ENCODE measurements around the gene FHAD1.
"Not testable (repeated sequence)": the region's sequence is repeated elsewhere in the genome, so short reads cannot be mapped to it uniquely, and the experiment has no call there.

The FHAD1 gene

DNA sequence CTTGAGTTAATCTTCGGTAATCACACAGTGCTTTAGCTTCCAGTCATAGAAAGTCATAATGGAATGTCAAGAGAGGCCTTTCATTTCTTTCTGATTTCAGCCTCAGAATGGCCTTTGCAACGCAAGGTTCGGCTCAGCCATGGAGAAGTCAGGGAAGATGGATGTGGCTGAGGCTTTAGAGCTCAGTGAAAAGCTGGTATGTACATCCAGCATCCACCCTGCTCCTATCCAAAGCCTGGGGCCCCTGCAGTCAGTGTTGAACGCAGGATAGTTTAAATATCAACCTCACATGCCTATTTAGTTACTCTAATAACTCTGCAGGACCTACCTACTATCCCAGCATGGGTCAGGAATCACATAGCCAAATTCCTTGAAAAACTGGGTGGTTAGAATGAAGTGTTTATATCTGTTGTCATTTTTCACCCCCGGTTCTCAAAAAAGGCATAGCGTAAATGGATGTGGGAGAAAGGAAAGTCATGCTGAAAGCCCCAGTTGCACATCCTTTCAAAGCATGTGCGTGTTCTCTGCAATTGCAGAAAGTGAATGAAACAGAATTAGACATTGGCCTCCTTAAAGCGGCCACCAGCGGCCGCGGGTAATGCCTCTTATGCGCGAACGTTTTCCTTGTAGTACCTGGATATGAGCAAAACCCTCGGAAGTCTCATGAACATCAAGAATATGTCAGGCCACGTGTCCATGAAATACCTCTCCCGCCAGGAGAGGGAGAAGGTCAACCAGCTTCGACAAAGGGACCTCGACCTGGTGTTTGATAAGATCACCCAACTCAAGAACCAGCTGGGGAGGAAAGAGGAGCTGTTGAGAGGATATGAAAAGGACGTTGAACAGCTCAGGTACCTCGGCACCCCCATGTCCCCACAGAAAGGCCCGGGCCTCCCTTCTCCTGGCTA lies 133.8 kb downstream of the FHAD1 start:
- no peak for DNase-seq

DNA sequence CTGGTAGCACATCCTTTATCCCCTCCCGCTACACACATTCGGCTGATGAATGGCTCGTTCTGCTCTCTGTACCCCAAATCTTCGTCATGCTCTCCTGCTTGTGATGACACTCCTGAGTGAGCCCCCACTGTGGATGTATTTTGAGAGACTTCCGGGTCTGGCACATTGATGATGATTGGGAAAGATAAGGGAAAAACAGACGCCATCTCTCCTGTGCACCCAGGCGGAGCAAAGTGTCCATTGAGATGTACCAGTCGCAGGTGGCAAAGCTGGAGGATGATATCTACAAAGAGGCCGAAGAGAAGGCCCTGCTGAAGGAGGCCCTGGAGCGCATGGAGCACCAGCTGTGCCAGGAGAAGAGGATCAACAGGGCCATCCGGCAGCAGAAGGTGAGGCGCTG lies 134.8 kb downstream of the FHAD1 start:
- no peak for DNase-seq

DNA sequence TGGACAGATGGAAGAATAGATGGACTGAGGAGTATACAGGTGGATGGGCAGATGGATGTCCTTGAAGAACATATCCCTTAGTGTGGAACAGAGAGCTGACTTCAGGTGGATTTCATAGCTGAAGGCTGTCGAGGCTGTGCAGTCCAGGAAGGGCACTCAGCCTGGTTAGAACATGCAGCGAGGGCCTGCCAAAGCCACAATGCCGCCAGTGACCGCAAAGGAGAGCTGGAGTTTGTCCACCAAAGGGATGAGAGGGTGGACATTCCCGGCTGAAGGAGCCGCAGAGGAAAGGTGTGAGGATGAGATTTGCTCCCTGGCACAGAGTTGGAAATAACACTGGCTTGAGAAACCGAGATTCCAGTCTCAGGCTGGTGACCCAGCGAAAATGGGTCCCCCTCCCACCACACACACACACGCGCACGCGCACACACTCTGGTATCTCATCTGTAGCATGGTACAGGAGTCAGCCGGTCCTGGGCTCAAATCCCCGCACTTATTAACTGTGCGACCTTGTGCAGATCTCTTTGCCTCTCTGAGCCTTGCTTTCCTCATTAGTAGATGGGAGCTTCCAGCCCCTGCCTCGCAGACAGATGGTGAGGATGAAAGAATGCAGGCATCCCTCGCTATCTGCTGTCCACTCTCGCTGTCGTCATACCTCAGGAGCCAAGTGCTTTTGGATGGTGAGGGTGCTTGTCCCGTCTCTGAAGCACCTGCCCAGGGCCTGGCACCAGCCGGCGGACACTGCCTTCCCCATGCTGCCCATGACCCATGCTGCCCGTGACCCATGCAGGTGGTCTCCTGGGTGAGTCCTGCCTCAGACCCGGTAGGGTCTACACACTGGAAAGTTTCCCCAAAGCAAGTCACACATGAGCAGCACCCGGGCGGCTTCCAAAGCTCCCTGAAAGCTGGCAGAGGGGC lies 135.8 kb downstream of the FHAD1 start:
- no peak for DNase-seq

DNA sequence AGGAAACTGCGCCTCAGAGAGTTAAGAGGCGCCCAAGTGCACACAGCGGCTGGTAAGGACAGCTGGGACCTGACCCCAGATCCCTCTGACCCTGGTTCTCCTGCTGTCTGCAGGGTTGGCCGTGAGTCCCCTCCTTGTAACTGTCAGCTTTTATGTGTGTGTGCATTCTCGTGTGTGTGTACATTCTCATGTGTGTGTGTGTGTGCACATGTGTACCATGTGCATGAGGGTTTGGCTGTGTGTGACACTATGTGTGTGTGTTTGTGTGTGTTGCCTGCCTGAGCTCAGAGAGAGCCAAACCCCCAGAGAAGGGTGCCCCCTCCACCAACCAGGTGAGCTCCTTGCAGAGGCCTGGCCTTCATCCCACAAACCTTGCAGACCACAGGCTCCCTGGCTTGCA lies 136.8 kb downstream of the FHAD1 start:
- no peak for DNase-seq

DNA sequence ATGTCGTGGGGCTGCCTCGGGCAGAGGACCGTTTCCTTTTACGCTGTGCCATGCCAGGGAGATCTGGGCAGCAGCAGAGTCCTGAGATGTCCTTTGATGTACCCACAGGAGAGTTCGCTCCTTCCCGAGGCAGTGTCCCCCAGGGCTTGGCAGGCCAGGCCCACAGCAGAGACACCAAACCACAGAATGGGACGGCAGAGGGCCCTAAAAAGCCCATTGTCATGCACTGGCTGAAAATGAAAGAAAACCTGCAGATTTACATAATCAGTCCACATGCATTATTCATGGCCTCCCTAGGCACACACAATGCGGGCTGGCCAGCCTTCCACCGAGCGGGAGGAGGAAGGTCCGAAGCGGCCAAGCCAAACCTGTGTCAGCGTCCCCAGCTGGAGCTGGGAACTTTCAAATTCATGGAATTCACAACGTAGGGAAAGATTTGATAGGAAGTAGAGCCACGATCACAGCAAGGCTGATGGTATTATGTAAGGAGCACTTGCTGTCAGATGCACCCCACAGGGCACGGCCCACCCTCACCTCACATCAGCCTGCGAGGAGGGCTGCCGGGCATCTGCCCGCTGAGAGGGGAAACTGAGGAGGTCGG lies 137.4 kb downstream of the FHAD1 start:
- no peak for DNase-seq

DNA sequence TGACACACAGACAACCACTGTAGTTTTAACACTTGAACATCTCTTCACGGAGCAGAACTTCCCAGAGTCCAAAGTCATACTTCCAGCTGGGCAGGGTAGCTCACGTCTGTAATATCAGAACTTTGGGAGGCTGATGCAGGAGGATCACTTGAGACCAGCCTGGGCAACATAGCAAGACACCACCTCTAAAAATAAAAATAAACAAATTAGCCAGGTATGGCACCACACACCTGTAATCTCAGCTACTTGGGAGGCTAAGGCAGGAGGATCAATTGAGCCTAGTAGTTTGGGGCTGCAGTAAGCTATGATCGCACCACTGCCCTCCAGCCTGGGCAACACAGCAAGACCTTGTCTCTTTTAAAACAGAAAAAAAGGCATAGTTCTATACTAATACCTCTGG lies 138.4 kb downstream of the FHAD1 start:
- DNase-seq: no peak

DNA sequence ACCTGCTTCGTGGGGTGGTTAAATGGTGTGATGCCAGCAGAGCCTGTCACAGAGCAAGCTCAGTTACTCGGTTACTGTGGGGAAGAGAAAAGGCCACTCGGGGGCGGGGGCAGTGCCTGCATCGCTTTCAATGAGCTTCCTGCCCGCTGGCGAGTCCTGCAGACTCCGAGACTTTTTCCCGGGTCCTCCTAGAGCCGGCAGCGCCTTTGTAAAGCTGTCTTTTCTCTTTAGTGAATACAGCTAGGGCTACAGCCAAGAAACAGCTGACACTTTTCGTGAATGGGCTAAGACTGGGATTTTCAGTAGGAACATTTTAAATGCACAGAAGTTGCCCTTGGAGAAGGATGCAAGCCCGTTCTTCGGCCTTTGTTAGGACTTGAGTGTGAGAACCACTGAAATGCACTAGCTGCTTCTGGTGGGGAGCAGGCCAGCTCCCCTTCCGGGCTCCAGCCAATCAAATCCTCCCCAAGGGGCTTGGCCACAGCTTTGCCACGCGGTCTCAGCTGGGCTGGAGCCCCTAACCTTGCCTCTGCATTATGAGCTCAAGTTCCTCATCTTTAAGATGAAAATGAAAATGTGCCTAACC lies 139.2 kb downstream of the FHAD1 start:
- peak; percentile 9 for DNase-seq

DNA sequence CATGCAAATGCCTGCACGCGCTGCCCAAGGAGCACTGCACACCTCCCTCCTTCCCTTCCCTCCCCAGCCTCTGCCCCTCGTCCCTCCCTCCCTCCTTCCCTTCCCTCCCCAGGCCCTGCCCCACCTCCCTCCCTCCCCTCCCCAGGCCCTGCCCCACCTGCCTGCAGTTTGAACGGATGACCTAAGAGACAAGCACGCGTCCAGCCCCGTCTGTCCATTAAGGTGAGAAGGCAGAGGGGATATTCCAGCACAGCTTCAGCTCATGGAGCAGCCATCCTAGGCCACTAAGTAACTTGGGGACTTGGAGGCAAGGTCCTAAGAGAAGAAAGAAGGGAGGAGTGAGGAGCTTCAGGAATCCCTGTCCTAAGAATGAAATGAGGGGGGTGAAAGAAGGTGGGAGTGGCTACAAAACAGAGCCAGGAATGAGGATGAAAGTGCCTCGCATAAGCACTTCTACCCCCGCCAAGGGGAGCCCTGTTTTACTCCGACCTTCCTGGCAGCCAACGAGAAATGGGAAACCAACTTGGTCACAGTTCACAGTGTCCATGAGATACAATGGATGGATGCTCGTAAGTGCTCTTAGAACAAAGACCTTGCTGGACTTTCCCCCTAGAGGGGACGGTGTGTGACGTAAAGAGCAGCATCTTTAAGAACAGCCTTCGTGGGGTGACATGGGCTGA lies 141.3 kb downstream of the FHAD1 start:
- no peak for DNase-seq

DNA sequence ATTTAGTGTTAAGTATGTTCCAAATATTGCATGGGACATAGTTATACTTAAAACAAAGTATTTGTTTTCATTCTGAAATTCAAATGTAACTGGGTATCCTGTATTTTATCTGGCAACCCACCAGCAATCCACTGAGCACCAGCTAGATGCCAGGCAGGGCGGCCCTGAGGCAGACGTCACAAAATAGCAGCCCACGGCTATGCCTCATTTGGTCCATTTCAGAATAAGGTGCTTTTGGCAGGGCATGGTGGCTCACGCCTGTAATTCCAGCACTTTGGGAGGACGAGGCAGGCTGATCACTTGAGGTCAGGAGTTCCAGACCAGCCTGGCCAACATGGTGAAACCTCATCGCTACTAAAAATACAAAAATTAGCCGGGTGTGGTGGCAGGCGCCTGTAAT lies 142.8 kb downstream of the FHAD1 start:
- not testable (repeated sequence) for DNase-seq

DNA sequence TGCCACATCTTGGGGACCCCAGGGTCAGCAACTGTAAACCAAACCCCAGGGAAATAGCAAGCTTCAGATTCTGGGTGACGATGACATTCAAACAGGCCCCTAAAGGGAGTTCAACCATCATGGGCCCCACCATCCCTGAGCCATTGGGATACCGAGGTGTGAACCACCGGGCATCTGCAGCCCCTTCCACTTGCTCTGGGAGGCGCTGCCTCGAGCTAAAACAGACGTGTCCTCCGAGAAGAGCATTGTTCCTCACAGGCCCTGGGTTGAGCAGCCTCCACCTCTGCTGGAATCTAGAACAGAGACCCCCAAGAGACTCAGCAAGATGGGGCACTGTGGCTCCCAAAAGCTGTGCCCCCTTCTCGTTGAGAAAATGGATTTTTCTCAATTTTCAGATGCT lies 143.6 kb downstream of the FHAD1 start:
- DNase-seq: no peak

DNA sequence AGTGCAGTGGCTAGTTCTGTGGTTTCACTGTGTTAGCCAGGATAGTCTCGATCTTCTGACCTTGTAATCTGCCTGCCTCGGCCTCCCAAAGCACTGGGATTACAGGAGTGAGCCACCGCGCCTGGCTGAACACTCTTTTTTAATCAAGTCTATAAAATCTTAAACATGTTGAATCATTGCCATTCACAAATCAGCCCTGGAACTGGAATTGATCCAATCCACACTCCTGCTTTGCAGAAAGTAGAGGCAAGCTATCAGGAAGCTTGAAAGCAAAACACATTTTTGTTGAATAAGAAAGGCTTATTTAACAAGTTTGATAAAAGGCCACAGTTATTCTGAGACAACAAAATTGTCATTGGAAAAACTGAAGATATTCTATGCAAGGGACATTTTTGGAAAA lies 144.3 kb downstream of the FHAD1 start:
- DNase-seq: no peak

DNA sequence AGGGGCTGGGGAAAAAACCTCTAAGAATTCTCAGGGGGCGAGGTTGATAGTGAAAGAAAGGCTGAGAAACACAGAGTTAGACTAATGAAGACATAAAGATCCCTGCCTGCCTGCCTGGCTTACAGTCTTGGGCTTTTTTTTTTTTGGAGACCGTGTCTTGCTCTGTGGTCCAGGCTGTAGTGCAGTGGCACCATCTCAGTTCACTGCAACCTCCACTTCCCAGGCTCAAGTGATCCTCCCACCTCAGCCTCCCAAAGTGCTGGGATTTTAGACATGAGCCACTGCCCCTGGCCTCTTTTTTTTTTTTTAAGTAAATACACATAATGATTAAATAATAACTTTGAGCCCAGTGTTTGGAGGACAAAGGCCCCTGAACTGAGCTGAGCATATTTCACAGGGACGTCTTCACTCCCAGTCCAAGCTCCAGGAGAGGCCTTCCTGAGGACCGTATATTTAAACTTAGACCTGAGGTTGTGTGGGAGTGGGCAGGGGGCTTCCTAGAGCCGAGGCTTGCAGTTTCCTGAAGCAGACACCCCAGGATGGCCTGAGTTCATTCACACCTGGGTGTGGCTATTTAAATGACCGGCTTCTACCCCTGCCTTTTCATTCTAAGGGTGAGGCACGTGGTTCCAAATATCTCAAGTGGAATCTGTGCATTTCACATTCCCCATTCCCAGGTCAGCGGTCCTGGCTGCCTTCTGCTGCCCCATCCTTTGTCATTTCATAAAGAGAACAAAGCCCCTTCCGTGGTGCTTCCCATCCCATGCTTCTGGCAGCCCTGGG lies 146.6 kb downstream of the FHAD1 start:
- DNase-seq: no peak

DNA sequence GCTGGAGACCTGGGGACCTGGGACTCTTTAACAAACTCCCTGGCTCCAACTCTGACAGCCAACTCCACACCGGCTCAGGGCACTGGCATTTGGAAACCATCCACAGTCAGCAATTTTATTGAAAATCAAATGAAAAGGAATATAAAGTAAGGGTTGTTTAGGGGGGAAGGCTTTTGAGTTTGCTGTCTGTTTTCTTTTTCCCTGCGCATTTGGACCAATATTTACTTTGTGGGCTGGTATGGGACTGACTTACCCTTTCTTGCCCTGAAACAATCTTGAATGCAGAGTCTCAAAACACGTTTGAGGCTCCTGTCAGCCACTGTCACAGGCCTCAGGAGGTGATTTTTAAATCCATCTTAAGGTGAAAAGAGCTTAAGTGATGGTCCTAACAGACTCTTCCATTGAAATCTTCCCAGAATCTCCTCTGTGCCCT lies 147.3 kb downstream of the FHAD1 start:
- no peak for DNase-seq

DNA sequence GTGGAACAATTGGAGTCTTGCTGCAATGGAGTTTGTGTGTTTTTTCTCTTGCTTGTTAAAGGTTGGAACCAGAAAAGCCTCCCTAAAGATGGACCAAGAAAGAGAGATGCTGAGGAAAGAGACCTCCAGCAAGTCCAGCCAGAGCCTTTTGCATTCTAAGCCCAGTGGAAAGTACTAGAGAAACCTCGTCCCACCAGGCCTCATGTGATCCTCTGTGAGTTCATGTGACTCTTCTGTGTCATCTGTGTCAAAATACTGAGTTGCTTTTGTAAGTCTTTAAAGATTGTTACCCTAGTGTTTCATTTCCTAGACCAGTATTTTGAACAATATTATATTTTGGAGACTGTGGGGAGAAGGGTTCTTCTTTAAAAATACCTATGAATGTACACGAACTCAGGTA lies 150.2 kb downstream of the FHAD1 start:
- DNase-seq: no peak

DNA sequence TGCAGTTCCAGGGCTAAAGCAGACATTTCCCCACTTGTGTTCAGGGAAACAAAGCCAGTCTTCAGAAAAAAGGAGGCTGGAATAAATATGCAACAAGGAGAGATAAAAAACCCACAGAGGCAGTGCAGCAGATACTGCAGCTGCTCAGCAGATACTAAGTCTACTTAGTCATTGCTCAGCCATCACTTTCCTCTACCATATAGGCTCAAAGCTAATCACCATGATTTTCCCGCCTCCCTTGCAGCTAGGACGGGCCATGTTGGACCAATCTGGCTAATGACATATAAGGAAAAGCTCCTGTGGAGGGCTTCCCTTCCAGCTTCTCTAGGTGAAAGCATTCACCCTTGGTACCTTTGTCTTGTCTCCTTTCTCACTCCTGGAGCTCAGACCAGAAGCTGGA lies 152.7 kb downstream of the FHAD1 start:
- no peak for DNase-seq

DNA sequence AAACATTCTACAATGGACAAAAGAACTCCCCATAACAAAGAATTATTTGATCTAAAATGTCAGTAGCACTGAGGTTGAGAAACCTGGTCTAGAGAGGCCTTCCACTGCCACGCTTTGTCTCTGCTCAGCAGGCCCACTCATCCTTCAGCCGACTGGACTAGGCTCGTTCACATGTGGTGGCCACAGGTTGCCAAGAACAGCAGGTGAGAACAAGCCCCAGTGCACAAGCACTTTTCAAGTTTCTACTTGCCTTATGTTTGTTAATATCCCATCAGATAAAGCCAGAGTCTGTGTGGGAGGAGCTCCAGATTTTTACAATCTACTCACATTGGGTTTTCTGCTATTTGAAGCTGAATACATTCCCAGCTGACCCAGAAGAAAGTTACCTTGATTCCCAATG lies 153.6 kb downstream of the FHAD1 start:
- DNase-seq: no peak

DNA sequence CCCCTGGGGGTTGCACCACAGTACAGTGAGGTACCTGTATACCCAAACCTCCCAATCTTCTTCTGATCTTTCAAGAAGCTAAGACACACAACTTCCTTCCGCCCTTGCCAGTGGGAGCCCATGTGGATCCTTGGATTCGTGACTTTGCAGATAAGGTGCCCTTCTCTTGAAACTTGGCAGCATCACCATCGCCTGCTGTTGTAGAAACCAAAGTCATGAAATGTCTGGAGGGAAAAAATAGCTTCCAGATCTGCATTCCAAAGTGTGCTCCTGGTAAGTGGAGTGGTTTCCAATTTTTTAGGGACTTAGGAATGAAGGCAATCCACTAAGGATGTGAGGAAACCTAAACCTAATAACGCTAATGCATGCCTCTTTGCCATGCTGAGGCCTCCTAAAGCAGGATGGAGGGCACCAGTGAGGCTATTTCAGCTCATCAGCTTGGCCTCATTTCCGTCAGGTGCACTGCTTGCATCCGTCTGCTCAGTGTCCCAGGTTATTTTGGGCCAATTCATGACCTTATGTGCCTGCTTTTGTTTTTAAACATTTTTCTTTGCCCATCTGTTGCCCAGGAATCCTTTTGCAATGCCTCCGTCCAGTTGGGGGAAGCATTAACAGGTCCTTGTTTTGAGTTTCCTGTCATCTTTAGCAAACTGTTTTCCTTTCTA lies 154.5 kb downstream of the FHAD1 start:
- DNase-seq: no peak

DNA sequence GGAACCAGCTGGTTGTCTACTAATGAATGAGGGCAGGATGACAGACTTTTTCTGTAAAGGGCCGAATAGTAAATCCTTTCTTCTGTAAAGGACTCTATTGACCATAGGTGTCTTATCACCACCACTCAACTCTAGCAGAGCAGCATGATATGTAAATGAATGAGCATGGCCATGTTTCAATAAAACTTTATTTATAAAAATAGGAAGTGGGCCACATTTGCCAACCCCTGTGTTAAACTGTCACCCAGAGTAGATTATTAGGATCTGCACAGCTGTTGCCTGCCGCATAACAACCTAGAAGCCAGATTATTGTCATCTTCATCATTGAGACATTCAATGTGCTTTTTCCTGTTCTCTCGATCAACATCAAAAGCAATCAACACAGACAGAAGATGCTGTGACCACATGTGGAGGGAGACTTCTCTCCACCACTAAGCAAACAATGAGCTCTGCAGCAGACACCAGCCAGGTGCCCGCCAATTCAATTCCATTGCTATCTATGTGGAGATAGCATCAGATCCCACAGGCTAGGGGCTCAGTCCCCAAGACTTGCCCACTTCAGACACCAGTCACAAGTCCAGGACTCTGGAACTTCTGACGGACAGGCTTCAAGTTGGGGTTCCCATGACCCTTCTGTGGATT lies 155.9 kb downstream of the FHAD1 start:
- DNase-seq: no peak

DNA sequence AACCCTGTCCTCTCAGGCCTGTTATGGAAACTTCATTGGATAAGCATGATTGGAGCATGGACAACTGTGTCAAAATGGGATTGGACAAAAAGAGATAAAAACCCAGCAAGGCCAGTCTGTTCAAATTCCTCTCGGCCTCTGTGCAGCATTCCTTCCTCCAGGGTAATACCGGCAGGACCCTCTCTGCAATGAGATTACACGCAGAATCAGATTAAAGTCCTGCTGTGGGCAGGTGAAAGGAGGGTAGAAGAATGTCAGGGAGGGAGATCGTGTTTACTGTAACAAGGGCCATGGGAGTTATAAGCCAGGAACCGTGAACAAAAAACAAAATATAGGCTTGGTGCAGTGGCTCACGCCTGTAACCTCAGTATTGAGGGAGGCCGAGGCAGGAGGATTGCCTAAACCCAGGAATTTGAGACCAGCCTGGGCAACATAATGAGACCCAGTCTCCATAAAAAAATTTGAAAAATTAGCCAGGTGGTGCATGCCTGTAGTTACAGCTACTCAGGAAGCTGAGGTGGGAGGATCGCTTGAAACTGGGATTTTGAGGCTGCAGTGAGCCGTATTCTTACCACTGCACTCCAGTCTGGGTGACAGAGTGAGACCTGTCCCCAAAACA lies 157.0 kb downstream of the FHAD1 start:
- no peak for DNase-seq

All from CD4-positive, alpha-beta T cell treated with Interleukin-17A for 1 hour (primary cell).